Measurements from ENCODE around the gene KCTD17. TPM values are rescaled to one million over a fixed set of nuclear protein-coding genes. Genes with fewer than 3 reads are reported as not detected.

The KCTD17 gene
- total and polyA plus RNA-seq, 2 donors from 2014 or later, result 9.6 to 13.9 TPM

GRCh38 chr22:37049224-37049623 lies 2.3 kb upstream of the KCTD17 start:
- Histone ChIP-seq H3K9ac (ENCODE audit: low read length in 3 of 3) (no peak overlapping the region), H3K36me3 (ENCODE audit: control insufficient read depth in 2 of 3, insufficient read depth in 3 of 3, low read length in 3 of 3) (no peaks in the 10 kb centered on the region), H3K4me3 (ENCODE audit: low read length in 3 of 3) (no peak overlapping the region), H3K9me3 (ENCODE audit: control insufficient read depth in 2 of 3, insufficient read depth in 1 of 3, low read length in 3 of 3) (no peaks in the 10 kb centered on the region), H3K27me3 (ENCODE audit: control insufficient read depth, insufficient read depth, low read length) (no peaks in the 10 kb centered on the region), H3K27ac (ENCODE audit: low read depth in 2 of 2, low read length in 2 of 2) (no peak overlapping the region), H3K4me1 (ENCODE audit: control insufficient read depth in 2 of 3, insufficient read depth in 2 of 3, low read depth in 1 of 3, low read length in 3 of 3) (peaks cover 0 to 7% (median 0%) of the 10 kb centered on the region in 3 donors)
- no peak for TF ChIP-seq CTCF (IDR thresholded peaks at IDR 0.05; ENCODE audit: borderline replicate concordance, extremely low read depth, insufficient read depth)
- intact Hi-C loops (cut with DNase I), result no loop called here
- FAIRE-seq (no peak), DNase-seq (no peak)

GRCh38 chr22:37050913-37051312 lies 629 bp upstream of the KCTD17 start:
- Histone ChIP-seq H3K27ac (ENCODE audit: low read depth in 2 of 2, low read length in 2 of 2) (no peak overlapping the region), H3K9ac (ENCODE audit: low read length in 3 of 3) (no peak overlapping the region), H3K4me1 (ENCODE audit: control insufficient read depth in 2 of 3, insufficient read depth in 2 of 3, low read depth in 1 of 3, low read length in 3 of 3) (peaks cover 0 to 7% (median 0%) of the 10 kb centered on the region in 3 donors), H3K27me3 (ENCODE audit: control insufficient read depth, insufficient read depth, low read length) (no peaks in the 10 kb centered on the region), H3K9me3 (ENCODE audit: control insufficient read depth in 2 of 3, insufficient read depth in 1 of 3, low read length in 3 of 3) (no peaks in the 10 kb centered on the region), H3K4me3 (ENCODE audit: low read length in 3 of 3) (no peak overlapping the region), H3K36me3 (ENCODE audit: control insufficient read depth in 2 of 3, insufficient read depth in 3 of 3, low read length in 3 of 3) (no peaks in the 10 kb centered on the region)
- no peak for DNase-seq
- intact Hi-C loops (cut with DNase I), result no loop called here
- no peak for TF ChIP-seq CTCF (IDR thresholded peaks at IDR 0.05; ENCODE audit: borderline replicate concordance, extremely low read depth, insufficient read depth)
- FAIRE-seq, result no peak

- no peaks in the 10 kb centered on the region for H3K27me3 ChIP-seq (ENCODE audit: control insufficient read depth, insufficient read depth, low read length)
- intact Hi-C loops (cut with DNase I), result no loop called here
- peak overlapping the region in 2 of 3 donors; percentile 34 to 35 for H3K4me3 ChIP-seq (ENCODE audit: low read length in 3 of 3)
- H3K9ac ChIP-seq (ENCODE audit: low read length in 3 of 3), result peak overlapping the region in 1 of 3 donors; percentile 12
- H3K27ac ChIP-seq (ENCODE audit: low read depth in 2 of 2, low read length in 2 of 2), result no peak overlapping the region
- DNase-seq (peak in 1 of 5 donors; percentile 77), FAIRE-seq (no peak)
- H3K9me3 ChIP-seq (ENCODE audit: control insufficient read depth in 2 of 3, insufficient read depth in 1 of 3, low read length in 3 of 3), result no peaks in the 10 kb centered on the region
- H3K4me1 ChIP-seq (ENCODE audit: control insufficient read depth in 2 of 3, insufficient read depth in 2 of 3, low read depth in 1 of 3, low read length in 3 of 3), result peaks cover 0 to 7% (median 0%) of the 10 kb centered on the region in 3 donors
- no peak for TF ChIP-seq CTCF (IDR thresholded peaks at IDR 0.05; ENCODE audit: borderline replicate concordance, extremely low read depth, insufficient read depth)
- no peaks in the 10 kb centered on the region for H3K36me3 ChIP-seq (ENCODE audit: control insufficient read depth in 2 of 3, insufficient read depth in 3 of 3, low read length in 3 of 3)
Measured at GRCh38 chr22:37052386-37053309, 1.1 kb downstream of the KCTD17 start.

Data from kidney (tissue), 14 donors.